SJCRH30 (cell line): ENCODE data around the gene SAMMSON. TPM values are rescaled to one million over a fixed set of nuclear protein-coding genes. Genes with fewer than 3 reads are reported as not detected.
A peak's percentile ranks its signal among the peaks of the same experiment; 100 is the strongest.

Source experiments
- DNase-seq, 2 experiments: peaks; one replicate each; pipeline ENCODE4 v3.0.0-alpha.2; 2015 to 2020
- H3K27ac ChIP-seq: fragments of 250-450 bp; sonication (Bioruptor Pico); 2 replicates; pipeline ENCODE4 v1.5.1; 2020; ENCODE audit warnings: mild to moderate bottlenecking, moderate library complexity
- H3K27me3 ChIP-seq: fragments of 250-450 bp; sonication (Bioruptor Pico); 2 replicates; pipeline ENCODE4 v1.5.1; 2020; ENCODE audit warnings: mild to moderate bottlenecking, moderate library complexity
- H3K36me3 ChIP-seq: fragments of 250-450 bp; sonication (Bioruptor Pico); 2 replicates; pipeline ENCODE4 v1.5.1; 2020; ENCODE audit warnings: mild to moderate bottlenecking, moderate library complexity
- H3K4me1 ChIP-seq: fragments of 250-450 bp; sonication (Bioruptor Pico); 2 replicates; pipeline ENCODE4 v1.5.1; 2020; ENCODE audit warnings: mild to moderate bottlenecking, moderate library complexity
- H3K4me3 ChIP-seq: fragments of 250-450 bp; sonication (Bioruptor Pico); 2 replicates; pipeline ENCODE4 v1.5.1; 2020; ENCODE audit warnings: mild to moderate bottlenecking, moderate library complexity
- H3K9me3 ChIP-seq: fragments of 250-450 bp; sonication (Bioruptor Pico); replicated peaks from 2 replicates; pipeline ENCODE4 v1.5.1; 2020; ENCODE audit warnings: mild to moderate bottlenecking, moderate library complexity
- total RNA-seq: library from RNA; depleted of rRNA; stranded (reverse); fragments of >200 nt; shearing (Covaris generic); gene quantifications from 2 replicates; pipeline ENCODE4 v1.2.3, GENCODE V29; 2014; rRNA removed

The SAMMSON gene
- total RNA-seq = 0.08 TPM in 1 of 2 replicates, not detected in the other

DNA sequence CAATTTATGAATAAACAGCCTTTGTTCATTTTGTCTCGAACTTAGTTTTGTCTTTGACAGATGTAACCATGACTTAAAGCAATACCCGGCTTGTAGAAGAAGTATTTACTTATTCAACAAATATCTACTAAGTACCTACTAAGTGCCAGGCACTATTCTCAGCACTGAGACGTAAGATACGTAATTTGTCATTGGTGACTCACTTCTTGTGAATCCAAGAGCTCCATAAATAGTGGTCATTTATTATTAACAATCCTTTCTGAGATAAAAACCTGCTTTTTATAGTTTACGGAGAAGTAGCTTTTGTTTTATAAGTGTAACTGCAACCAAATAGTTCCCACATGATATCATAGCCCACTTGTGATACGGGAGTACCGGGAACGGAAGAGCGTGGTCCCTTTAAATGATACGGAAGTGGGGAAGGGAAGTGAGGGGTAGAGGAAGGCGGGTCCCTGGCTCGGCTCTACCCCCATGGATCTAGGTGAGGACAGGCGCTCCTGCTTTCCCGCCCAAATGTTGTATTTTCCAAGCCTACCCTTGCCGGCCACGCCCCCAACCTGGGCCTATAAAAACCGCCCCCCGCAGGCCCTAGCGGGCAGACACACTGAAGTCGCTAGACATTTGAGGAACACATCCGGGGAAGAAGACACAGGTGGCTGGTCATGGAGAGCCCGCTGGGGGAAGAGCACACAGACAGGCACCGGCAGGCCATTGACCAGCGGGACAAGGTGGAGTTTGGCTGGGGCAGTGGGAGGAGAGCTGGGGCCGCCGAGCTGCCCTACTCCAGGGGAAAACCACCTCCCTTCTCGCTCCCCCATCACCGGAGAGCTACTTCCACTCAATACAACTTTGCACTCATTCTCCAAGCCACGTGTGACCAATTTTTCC, at the start of gene SAMMSON:
Gene SAMMSON (plus strand): TSS at position 594 of the 888 bp plus-strand sequence.
- no peaks in the 10 kb centered on the region for H3K9me3 ChIP-seq
- H3K36me3 ChIP-seq = no peaks in the 10 kb centered on the region
- no peak within 1 kb of the TSS for H3K27ac ChIP-seq
- no peaks in the 10 kb centered on the region for H3K27me3 ChIP-seq
- no peaks in the 10 kb centered on the region for H3K4me1 ChIP-seq
- DNase-seq = no peak
- peak within 1 kb of the TSS; percentile 19; the same call in 1 of the 2 replicates for H3K4me3 ChIP-seq

DNA sequence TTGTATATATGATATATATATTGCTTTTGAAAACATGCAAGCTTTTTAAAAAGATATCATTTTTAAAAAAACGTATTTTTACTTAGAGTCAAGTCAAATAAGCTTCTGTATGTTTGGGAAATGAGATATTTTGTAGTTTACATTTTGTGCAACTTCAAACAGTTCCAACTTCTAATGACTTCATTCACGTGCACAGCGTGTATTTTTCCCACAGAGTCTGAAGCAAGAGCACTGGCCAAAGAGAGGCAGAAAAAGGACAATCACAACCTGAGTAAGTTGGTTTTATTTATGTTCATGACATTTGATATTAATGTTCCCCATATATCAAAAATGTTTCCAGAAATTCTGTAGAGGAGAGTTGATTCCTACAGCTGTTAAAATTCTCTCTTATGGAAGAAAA, 47.9 kb upstream of the SAMMSON start:
- Histone ChIP-seq H3K36me3 (no peaks in the 10 kb centered on the region), H3K27me3 (no peaks in the 10 kb centered on the region), H3K27ac (no peak overlapping the region), H3K4me3 (no peak overlapping the region), H3K9me3 (no peaks in the 10 kb centered on the region), H3K4me1 (no peaks in the 10 kb centered on the region)
- DNase-seq = no peak

DNA sequence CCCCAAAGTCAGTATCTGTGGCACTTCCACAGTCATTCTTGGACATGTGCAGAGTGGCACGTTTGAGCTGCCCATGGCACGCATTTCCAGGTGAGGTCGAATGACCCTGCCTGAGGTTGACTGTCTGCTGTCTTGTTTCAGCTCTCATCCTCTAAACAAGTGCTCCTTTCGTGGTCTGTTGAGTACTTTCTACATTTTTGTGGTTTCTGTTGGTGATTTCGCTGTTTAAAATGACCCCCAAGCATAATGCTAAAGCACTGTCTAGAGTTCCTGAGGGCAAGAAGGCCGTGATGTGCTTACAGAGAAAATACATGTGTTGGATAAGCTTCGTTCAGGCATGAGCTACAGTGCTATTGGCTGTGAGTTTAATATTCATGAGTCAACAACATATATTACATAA, 40.0 kb upstream of the SAMMSON start:
- peak in 1 of 2 experiments; percentile 1 for DNase-seq
- Histone ChIP-seq H3K27ac (no peak overlapping the region), H3K36me3 (no peaks in the 10 kb centered on the region), H3K4me1 (no peaks in the 10 kb centered on the region), H3K4me3 (no peak overlapping the region), H3K9me3 (no peaks in the 10 kb centered on the region), H3K27me3 (no peaks in the 10 kb centered on the region)

DNA sequence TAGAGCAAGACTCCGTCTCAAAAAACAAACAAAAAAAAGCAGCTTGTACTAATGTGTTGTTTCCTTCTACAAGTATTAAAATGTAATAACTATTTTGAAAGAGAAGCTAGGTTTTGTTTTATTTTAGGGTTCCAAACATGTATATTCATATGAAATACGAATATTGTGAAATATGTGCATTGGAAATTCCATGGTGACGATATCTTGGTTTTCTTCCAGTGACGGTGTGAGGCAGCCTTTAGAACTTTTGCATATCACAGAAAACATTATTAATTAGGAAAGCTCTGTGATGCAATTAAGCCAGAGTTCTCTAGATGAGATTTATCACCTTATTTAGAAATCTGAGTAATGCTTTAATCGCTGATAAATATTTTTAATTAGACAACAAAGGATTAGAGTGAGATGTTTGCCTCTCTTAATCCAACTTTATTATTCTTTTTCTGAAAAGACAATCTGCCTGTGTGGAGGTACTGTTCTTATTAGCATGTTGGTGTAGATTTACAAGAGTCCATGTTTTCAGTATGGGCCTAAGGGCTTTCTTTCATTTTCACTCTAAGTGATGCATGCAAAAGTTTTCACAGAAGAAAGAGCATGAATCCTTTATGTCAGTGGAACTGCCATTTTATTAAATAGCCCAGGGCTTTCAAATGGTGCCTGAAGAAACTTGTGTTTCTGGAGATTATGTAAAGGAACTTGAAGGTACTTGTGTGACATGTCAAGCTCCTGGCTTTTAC, 37.7 kb upstream of the SAMMSON start:
- no peaks in the 10 kb centered on the region for H3K36me3 ChIP-seq
- no peaks in the 10 kb centered on the region for H3K9me3 ChIP-seq
- no peak overlapping the region for H3K4me3 ChIP-seq
- no peaks in the 10 kb centered on the region for H3K4me1 ChIP-seq
- H3K27me3 ChIP-seq = no peaks in the 10 kb centered on the region
- no peak overlapping the region for H3K27ac ChIP-seq
- DNase-seq = no peak

DNA sequence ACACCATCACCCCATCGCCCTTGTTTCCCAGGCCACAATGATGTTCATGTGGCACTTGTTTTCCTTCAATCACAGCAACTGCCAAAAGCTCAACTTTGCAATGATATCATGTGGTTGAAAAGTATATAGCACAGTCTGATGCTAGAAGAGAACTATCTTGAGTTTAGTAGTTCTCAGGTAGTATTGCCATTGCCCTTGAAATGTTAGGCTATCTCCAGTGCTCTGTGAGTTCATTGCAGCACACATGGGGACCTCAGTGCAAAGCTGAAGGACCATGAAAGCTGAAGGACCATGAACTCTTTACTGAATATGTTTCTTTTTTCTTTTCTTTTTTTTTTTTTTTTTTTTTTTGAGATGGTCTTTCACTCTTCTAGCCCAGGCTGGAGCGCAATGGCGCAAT, 35.9 kb upstream of the SAMMSON start:
- no peak overlapping the region for H3K4me3 ChIP-seq
- no peaks in the 10 kb centered on the region for H3K4me1 ChIP-seq
- no peak for DNase-seq
- H3K9me3 ChIP-seq = no peaks in the 10 kb centered on the region
- no peaks in the 10 kb centered on the region for H3K36me3 ChIP-seq
- H3K27ac ChIP-seq = no peak overlapping the region
- no peaks in the 10 kb centered on the region for H3K27me3 ChIP-seq

DNA sequence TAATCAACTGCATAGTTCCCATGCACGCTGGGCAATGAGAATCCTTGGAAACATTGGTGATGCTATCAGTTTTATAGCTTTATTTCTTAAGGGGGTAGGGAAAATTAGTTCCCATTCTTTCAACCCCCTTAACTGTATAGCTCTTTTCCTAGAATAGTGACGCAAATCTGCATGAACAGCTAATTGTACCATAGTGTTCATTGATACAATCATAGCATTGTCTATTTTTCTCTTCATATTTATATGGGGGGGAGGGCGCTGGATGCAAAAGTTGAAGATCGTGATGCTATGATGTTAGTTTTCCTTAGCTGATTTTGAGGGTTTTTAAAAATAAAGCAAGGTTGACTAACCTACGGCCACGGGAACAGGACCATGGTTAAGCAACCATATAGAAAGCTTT, 32.4 kb upstream of the SAMMSON start:
- H3K9me3 ChIP-seq = no peaks in the 10 kb centered on the region
- no peak overlapping the region for H3K4me3 ChIP-seq
- H3K27ac ChIP-seq = no peak overlapping the region
- no peak for DNase-seq
- no peaks in the 10 kb centered on the region for H3K27me3 ChIP-seq
- no peaks in the 10 kb centered on the region for H3K36me3 ChIP-seq
- H3K4me1 ChIP-seq = peaks cover 4% of the 10 kb centered on the region

DNA sequence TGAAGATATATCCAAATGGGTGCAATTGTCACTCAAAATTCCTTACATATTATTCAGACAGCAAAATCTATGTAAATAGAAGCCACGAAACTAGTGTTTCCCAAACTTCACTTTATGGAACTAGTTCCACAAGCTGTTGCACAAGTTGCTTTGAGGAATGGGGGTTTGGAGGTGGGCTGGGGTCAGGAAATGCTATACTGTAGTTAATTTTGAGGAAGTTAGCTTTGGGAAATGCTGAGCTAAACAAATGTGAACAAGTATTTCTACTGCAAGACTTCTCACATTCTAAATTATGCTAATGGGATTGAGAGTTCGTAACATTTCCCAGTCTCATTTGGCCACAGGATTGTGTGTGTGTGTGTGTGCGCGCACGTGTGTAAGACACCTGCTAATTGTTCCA, 28.7 kb upstream of the SAMMSON start:
- H3K27me3 ChIP-seq = no peaks in the 10 kb centered on the region
- peaks cover 13% of the 10 kb centered on the region for H3K4me1 ChIP-seq
- no peak for DNase-seq
- H3K27ac ChIP-seq = no peak overlapping the region
- H3K4me3 ChIP-seq = no peak overlapping the region
- no peaks in the 10 kb centered on the region for H3K9me3 ChIP-seq
- H3K36me3 ChIP-seq = no peaks in the 10 kb centered on the region

DNA sequence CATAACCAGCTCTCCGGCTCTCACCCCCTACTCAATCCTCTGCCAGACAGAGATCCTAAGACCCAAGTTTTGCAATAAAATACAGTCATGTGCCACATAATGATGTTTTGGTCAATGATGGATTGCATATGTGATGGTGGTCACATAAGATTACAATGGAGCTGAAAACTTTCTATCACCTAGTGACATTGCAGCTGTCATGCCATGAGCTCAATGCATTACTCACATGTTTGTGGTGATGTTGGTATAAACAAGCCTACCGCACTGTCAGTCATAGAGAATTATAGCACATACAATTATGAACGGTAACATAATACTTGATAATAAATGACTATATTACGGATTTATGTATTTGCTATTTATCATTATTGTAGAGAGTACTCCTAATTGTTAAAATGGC, 26.9 kb upstream of the SAMMSON start:
- H3K9me3 ChIP-seq = no peaks in the 10 kb centered on the region
- DNase-seq = peak; percentile 24 to 49
- H3K27me3 ChIP-seq = no peaks in the 10 kb centered on the region
- H3K27ac ChIP-seq = peak overlapping the region; percentile 65
- H3K4me3 ChIP-seq = no peak overlapping the region
- H3K4me1 ChIP-seq = peaks cover 13% of the 10 kb centered on the region
- H3K36me3 ChIP-seq = no peaks in the 10 kb centered on the region

DNA sequence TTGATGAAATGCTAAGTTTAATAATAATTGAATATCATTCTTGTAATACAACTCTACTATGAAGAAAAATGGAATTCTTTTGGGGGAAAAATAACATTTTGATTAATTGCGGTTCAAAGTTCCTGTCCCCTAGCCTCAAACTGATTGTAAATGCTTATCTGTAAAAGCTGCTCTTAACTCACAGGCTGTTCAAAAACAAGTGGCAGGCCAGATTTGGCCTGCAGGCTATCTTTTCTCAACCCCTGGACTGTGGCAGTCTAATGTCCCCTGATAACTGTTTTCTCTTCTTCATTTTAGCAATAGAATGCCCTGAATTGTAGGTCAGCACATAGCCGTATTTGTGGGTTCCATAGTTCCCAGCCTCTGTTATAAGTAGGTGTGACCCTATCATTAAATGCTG, 23.5 kb upstream of the SAMMSON start:
- H3K4me1 ChIP-seq = peaks cover 13% of the 10 kb centered on the region
- H3K36me3 ChIP-seq = no peaks in the 10 kb centered on the region
- H3K27ac ChIP-seq = no peak overlapping the region
- H3K27me3 ChIP-seq = no peaks in the 10 kb centered on the region
- no peaks in the 10 kb centered on the region for H3K9me3 ChIP-seq
- no peak overlapping the region for H3K4me3 ChIP-seq
- no peak for DNase-seq

DNA sequence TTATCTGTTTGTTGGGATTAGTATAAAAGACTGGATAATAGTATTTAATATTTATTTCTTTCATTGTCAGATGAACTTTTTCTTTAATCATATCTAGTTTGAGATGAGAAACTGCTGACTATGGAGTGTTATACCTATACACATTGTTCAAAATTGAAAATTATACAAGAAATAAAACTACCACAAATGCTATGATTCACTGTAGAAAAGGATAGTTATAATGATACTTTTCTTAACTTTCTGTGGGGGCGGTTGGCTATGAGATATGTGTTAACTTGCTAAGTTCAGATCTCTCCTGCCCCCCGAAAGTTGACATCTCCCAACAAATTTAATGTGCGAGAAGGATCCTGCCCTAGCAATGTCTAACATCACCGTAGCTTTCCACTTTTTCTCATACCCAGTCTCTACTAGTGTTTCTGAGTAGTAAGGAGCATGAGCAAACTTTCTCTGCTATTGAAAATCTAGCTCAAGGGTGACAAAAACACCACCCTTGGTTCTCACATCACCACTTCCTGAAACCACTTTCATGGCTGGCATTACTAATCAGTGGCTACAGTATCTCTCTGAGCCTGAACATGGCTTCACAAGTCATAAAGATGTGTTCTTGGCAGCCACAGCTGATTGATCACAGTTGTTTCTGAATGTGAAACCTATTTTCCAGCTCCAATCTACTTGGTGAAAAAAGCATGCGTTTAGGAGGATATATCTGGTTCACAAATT, 15.8 kb upstream of the SAMMSON start:
- no peak for DNase-seq
- no peak overlapping the region for H3K27ac ChIP-seq
- no peak overlapping the region for H3K4me3 ChIP-seq
- no peaks in the 10 kb centered on the region for H3K27me3 ChIP-seq
- H3K36me3 ChIP-seq = no peaks in the 10 kb centered on the region
- no peaks in the 10 kb centered on the region for H3K4me1 ChIP-seq
- no peaks in the 10 kb centered on the region for H3K9me3 ChIP-seq

DNA sequence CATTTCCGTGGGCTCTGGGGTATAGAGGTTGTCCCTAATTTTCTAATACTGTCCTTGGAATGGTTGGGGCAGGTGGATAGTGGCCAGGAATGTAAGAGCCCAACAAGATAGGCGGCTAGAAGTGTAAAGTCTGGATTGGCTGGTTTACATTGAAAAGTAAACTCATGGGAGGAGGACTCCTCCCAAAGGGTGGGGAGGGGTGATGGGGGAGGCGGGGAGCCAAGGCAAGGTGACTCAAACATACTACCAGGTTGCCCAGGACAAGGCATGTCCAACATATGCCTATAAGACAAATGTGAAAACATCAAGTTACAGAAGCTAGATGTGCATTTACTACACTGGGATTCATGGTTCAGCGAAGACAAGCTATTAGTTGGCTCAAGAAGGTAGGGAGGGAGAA, 14.3 kb upstream of the SAMMSON start:
- H3K27me3 ChIP-seq = no peaks in the 10 kb centered on the region
- no peak overlapping the region for H3K27ac ChIP-seq
- no peaks in the 10 kb centered on the region for H3K9me3 ChIP-seq
- H3K4me3 ChIP-seq = no peak overlapping the region
- no peaks in the 10 kb centered on the region for H3K36me3 ChIP-seq
- H3K4me1 ChIP-seq = no peaks in the 10 kb centered on the region
- no peak for DNase-seq

DNA sequence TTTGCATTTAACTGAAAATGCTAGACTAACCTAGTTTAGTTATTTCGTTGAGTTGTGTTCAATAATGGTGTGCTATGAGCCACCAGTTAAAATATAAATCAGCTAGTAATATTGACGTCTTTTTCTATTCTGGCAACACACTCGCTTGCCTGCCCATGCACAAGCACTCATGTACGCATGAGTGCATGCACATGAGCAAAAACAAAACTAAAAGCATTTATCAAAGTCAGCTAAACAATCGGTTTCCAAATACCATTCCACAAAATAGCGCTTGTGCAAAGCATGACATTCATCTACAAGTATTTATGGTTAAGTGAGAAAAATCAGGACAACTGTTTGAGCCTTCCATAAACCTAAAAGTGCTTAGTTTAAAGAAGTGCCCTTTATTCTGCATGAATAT, 13.1 kb upstream of the SAMMSON start:
- Histone ChIP-seq H3K36me3 (no peaks in the 10 kb centered on the region), H3K4me1 (no peaks in the 10 kb centered on the region), H3K27me3 (no peaks in the 10 kb centered on the region), H3K9me3 (no peaks in the 10 kb centered on the region), H3K4me3 (no peak overlapping the region), H3K27ac (no peak overlapping the region)
- DNase-seq = no peak

DNA sequence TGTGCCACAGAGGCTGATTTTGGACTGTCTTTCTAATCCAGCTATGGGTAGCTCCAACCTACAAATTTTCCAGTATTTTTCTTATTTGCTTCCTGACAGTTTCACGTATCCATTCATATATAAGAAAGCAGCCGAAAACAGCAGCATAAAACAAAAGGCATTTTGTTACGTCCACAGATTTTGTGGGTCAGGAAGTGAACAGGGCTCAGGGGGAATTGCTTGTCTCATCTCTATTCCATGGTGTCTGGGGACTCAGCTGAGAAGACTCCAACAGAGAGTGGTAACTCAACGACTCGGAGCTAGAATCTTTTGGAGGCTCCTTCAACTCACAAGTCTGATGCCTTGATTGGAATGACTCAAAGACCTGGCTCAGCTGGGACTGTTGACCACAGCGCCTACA, 11.7 kb upstream of the SAMMSON start:
- H3K4me1 ChIP-seq = no peaks in the 10 kb centered on the region
- H3K4me3 ChIP-seq = no peak overlapping the region
- H3K27me3 ChIP-seq = no peaks in the 10 kb centered on the region
- no peaks in the 10 kb centered on the region for H3K9me3 ChIP-seq
- H3K27ac ChIP-seq = no peak overlapping the region
- no peaks in the 10 kb centered on the region for H3K36me3 ChIP-seq
- no peak for DNase-seq

DNA sequence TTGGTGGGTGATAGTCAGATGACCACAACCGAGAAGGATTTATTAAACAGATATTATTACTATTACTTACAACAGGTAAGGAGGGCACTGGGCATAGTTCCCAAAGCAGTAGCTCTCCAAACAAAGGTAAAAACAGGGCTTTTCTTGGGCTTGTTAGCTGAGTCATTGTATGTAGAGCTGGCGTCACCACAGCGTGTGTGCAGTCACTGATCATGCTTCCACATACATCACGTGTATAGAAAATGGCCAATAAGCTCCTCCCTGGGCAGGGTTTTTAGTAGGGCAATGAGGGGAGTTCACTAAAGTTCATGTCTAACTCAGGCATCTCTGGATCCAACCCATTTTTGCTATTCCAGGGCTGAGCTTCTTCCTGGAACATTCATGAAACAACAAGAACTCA, 5.8 kb upstream of the SAMMSON start:
- H3K36me3 ChIP-seq = no peaks in the 10 kb centered on the region
- H3K27me3 ChIP-seq = no peaks in the 10 kb centered on the region
- no peaks in the 10 kb centered on the region for H3K4me1 ChIP-seq
- no peaks in the 10 kb centered on the region for H3K9me3 ChIP-seq
- no peak for DNase-seq
- H3K4me3 ChIP-seq = no peak overlapping the region
- H3K27ac ChIP-seq = no peak overlapping the region

DNA sequence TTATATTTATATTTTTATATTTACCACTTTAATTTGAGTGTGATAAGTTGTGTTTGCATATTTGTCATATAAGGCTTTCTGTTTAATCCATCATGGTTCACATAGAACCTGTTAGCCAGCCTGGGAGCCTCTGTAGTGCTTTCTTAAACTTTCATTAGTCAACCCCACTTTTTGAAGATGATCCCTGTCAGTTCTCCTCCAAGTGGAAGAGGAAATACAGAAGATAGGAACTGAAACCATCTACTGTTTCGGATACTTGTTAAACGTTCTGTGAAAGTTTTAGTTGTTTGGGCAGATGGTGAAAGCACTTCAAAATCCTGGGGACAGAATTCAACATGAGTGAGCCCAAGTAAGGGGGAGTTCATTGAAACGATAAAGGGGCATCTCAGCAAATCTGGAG, 4.6 kb upstream of the SAMMSON start:
- Histone ChIP-seq H3K9me3 (no peaks in the 10 kb centered on the region), H3K27me3 (no peaks in the 10 kb centered on the region), H3K27ac (no peak overlapping the region), H3K4me1 (no peaks in the 10 kb centered on the region), H3K4me3 (no peak overlapping the region), H3K36me3 (no peaks in the 10 kb centered on the region)
- no peak for DNase-seq
